GM20431 (cell line): ENCODE measurements around the gene IL17C.

Experiments used
- in situ Hi-C: fragments of 300-500 bp; cut with MseI, MboI; formaldehyde crosslinking; loops from one replicate; pipeline ENCODE4 v1.15.0; 2020; ENCODE audit warnings: low sequenced_read_pairs; ENCODE audit not compliant: unreplicated experiment

Gene IL17C

DNA sequence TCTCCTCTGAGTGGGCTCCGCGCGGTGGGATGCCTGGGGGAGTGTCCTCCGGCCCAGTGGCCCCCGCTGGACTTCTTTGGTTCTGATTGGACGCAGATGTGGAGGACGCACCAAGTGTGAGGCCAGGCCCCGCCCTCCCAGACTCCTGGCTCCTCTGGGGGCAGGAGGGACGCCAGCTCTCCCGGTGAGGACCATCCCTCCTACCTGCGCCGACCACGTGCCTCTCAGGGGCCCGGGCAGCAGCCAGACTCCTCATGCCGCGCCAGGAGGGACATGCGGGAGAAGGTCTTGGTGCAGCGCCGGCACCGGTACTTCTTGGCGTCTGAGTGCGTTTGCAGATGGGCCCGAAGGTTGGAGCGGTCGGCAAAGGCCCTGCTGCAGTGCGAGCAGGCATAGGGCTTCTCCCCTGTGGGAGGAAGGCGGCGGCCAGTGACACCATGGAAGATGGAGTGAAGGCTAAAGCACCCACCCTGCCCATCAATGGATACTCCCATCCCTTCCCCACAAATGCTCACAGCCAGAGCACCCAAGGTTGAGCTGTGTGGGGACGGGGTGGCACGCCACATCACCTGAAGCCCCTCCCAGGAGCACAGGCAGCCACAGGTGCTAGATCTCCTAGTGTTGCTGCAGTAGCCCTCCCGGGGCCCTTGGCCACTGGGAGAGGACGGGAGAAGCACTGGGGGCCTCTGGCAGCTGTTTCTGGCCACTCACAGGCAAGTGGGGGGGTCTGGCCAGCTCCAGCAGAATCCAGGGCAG is 40.0 kb downstream of the IL17C start:
- in situ Hi-C loops: no loop called here

DNA sequence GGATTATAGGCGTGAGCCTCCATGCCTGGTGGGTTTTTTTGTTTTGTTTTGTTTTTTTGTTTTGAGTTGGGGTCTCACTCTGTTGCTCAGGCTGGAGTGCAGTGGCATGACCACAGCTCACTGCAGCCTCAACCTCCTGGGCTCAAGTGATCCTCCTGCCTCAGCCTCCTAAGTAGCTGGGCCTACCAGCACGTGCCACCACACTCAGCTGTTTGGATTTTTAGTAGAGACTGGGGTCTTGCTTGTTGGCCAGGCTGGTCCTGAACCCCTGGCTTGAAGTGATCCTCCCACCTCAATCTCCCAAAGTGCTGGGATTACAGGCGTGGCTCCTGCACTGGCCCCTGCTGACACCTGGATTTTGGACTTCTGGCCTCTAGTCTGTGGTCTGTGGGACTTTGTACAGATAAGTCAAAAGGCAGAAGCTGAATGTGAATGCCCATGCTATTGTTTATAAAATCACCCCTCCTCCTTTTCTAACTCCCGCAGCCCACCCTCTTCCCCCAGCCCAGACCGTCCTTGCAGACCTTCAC is 42.2 kb downstream of the IL17C start:
- in situ Hi-C loops: no loop called here

DNA sequence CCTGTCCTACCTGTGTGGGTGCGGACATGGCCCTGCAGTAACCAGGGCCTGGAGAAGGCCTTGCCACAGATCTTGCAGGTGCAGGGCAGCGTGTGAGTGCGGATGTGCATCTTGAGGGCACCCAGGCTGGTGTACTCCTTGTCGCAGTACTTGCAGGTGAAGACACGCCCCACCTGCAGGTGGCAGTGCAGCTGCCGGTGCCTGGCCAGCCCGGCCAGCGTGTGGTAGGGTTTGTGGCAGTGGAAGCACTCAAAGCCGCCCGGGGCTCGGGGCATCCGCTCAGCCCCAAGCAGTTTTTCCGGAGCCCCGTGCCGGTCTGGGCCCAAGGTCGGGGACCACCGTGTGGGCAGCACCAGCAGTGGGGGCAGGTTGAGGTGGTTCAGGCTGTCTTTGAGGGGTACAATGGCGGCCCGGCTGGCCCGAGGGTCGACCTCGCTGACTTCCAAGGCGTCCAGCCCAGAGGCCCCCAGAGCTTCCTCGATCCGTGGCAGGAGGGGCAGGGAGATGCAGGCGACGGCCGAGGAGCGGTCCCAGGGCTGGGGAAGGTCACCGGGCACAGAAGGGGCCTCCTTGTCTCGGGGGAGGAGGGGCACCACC is 42.8 kb downstream of the IL17C start:
- in situ Hi-C loops: no loop called here

DNA sequence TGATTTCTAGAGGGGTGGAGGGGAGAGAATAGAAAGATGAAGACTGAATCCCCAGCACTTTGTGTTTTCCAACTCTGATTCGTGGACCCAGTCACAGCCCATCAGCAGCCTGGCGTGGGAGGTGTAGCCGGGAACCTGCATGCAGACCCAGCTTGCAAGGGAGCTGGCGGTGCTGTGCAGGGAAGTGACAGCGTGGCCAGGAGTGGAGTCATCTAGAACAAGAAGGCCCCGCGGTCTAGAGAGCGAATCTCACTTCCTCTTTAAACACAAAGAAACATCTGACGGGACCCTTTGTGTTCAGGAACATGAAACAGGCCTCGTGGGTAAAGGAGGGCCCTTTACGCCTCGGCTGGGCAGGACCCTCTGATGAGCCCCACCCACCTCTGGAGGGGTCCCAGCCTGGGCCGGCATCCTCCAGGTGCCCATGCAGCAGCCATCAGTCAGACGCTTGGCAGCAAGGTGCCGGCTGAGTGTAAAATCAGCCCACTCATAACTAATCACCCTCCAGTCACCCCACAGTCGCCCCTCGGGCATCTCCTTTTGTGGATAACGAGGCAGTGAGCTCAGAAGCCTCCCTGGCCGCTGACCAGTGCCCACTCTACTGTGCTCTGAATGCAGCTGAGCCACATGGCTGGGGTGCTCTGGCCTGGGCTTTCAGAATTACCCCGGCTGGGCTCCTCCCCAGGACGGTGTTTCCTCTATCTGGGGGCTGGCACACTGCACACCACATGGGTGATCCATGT is 43.5 kb downstream of the IL17C start:
- in situ Hi-C loops: no loop called here

DNA sequence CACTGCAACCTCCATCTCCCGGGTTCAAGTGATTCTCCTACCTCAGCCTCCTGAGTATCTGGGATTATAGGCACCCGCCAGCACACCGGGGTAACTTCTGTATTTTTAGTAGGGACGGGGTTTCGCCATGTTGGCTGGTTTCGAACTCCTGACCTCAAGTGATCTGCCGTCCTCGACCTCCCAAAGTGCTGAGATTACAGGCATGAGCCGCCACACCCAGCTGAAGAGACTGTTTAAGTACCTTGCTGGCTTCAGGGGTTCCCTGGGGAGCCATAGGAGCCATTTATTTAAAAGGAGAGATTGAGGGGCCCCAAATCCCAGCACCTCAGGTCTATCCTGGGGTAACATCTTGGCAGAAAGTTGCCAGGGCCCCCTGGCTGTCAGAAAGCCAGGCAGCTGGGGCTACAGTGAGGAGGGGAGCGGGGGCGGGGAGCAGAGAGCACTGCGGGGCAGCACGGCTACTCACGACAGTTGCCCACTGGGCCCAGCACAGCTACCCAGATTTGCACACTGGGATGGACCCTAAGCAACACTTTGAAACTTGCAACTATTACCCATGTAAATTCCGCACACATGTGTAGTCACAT is 46.3 kb downstream of the IL17C start:
- in situ Hi-C loops: no loop called here

DNA sequence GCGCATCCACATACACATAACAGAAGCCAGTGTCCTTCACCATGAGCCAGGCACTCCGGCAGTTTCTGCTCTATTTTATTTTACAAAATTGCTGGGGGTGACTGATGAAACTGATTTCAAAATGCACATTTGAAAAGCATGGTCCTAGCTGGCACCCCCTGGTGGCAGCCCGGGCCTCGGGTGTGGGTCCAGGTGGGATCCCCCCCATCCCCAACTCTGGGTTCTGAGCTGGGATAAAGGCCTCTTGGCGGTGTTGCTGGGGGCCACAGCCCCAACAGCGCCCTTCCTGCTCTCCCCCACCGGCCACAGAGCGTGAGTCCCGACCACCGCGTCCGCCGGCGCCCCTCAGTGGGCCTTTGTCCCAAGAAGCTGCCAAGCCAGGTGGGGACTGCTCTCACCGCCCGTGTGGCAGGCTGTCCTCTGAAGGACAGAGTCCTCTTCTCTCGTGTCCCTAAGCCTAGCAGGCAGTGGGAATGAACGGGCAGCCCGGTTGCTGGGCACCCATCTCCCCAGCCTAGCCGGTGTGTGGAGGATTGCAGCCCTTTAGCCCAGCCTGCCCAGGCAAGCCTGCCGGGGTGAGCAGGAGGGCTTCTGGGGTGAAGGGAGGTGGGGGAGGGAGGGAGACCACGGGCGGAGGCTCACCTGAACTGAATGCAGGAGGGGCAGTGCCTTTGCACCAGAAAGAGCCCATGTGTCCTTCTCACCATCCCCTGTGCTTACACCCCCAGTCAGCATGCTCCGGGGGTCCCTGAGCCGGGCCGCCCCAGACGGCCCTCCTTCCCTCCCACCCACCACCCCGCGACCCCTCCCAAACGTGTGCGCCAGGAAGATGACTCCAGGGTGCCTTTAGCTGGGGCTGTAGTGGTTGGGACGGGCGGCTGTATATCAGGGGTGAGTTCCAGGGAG is 47.0 kb downstream of the IL17C start:
- in situ Hi-C loops: no loop called here

DNA sequence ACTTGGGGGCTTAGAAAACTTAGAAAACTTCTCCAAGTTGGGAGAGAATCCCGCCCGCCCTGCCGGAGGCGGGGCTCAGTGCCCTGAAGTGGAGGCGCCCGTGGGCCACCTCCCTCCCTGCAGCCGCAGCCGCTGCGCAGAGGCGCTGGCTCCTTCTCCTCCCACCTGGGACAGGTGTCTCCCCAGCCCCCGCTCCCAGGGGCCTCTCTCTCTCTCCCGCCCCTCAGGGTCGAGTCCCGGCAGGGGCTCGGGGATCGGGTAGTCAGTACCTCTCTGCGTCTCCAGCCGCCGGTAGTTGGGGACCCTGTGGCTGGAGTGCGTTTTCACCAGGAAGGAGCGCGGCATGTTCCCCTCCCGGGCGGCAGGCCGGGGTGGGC is 47.7 kb downstream of the IL17C start:
- in situ Hi-C loops: no loop called here

DNA sequence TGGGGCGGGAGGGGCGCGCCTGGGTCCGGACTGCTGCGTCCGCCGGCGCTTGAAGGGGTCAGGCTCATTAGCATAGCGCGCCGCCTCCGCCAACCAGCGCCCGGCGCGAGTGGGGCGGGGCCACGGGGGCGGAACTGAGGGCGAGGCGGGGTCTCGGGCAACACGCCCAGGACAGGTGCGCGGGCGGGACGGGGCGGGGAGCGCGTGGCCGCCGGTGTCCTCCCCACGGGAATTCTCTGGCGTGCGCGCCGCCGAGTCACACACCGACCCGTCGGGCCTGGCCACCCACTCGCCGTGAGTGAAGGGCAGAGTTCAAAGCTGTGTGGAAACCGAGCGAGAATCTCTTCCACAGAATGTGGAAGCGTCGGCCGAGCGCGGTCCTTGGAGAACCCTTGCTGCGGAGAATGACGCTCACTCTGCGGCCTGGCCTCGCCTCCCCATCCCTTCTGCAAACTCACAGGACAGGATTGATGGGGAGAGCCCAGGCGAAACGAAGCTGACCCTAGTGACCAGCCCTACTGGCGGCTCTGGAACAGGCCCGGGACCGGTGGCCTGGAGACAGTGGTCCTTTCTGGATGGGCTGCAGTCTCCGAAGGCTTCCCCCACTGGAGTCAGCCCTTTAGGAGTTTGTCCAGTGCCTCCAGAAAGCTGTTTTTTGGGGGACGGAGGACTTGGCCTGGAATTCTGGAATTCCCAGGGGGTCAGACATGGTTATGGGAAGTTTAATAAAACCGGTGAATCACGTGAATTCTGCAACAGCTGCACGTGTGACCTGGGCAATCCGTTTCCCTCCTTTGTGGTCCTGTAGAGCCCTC is 48.3 kb downstream of the IL17C start, which contains the start of gene SNAI3:
Gene SNAI3, minus strand, starts transcription at position 69 of the 815 bp plus-strand sequence. CDS start 101 bp downstream, outside the sequence.
- in situ Hi-C loops: no loop called here

DNA sequence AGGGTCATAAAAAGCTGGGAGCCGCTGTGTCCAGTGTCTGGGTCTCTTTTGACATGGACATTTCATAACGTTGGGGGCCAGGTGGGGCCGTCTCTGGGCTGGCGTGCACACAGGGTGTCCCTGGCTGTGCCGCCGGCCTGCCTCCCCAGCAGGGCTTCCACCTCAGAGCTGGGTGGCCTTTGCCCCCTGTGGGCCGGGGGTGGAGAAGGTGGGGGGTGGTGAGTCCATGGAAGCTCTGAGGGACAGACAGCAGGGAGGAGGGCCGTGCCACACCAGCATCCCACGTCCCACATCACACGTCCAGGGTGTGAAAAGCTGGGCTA is 48.8 kb downstream of the IL17C start:
- in situ Hi-C loops: no loop called here

DNA sequence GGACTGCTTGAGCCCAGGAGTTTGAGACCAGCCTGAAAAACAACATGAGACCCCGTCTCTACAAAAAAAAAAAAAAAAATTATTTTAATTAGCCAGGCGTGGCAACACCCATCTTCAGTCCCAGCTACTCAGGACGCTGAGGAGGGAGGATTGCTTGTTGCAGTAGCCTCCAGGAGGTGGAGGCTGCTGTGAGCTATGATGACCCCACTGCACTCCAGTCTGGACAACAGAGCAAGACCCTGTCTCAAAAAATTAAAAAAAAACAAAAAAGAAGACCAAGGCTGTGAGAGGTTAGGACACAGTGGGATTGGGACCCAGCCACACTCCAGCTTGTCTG is 49.3 kb downstream of the IL17C start:
- in situ Hi-C loops: no loop called here

DNA sequence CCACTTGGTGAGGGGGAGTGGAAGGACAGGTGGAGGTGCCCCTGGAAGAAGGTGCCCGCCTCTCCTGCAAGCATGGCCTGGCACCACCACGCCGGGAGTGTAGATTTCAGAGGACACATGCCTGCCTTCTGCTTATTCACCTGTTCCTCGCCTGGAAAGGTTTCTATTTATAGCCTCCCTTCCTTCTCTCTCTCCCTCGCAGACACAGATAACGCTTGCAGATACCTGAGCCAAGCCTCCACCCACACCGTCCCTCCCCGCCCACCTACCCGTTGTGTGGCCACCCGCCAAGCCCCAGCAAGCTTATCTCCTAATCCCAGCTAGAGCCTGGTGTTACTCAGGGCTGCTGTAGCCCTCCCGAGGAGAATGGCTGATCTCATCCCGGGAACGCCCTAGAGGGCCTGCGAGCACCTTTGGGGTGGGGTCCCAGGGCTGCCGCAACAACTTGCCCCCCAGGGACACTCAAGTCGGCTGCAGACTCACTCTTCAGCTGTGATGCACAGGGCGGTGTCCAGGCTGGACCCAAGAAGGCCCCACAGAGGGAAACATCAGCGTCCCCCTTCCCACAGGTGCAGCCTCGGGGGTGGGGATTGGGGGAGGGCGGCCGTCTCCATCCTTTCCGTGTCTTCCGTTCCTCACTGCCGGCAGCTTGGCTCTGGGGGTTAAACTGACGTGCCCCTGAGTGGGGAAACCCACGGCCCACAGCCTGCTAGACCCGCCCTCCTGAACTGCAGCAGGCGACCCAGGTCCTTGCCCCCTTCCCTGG is 49.8 kb downstream of the IL17C start:
- in situ Hi-C loops: no loop called here
